ENCODE results near the gene FBXO10.

The FBXO10 gene

GRCh38 chr9:37592108-37592951, 16.1 kb upstream of the FBXO10 start, which contains the start of gene TOMM5:
Gene TOMM5 (minus strand): TSS chr9:37592597. CDS start chr9:37592532, 65 bp downstream.
- peak; percentile 93 for DNase-seq

- no peak for DNase-seq
Measured at GRCh38 chr9:37587521-37587920, 11.3 kb upstream of the FBXO10 start.

DNA sequence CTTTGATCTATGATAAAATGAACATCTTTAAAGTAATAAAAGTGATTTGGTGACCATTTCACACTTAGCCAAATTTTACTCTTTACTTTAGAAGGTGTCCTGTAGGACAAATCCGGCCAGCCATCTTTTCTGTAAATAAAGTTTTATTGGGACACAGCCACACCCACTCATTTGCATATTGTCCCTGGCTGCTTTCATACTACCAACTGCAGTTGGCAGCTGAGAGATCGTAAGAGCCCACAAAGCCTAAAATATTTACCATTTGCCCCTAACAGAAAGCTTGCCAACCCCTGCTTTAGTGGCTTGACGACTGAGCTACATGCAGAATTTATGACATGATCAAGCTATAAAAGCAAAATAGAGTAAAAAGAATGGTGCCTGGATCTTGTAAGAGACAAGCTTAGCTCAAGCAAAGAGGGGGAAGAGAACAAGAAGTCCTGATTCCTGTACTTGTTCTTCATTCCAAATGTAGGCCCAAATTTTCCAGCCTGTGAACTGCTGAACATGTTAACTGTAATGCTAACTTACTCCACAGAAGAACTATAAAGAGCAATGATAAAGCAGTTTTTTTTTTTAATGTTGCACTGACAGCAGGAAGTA, 7.4 kb upstream of the FBXO10 start:
- no peak for DNase-seq

- peak; percentile 69 for DNase-seq
Measured at GRCh38 chr9:37582548-37583157, 6.5 kb upstream of the FBXO10 start.

DNA sequence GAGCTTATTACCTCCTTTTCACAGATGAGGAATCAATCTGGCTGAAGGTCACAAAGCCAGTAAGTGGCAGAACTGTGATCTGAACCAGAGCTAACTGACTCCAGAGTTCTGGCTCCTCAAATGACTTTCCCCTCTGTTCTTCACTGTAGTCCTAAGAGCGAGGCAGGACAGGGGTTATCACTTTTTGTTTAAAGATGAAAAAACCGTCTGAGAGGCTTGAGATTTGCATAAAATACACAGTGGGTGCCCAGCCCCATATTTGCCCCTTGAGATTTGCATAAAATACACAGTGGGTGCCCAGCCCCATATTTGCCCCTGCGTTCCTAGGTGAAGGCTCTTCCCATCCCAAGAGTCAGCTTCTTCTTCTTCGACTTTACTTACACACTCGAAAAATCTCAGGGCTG, 667 bp downstream of the FBXO10 start:
- no peak for DNase-seq

DNA sequence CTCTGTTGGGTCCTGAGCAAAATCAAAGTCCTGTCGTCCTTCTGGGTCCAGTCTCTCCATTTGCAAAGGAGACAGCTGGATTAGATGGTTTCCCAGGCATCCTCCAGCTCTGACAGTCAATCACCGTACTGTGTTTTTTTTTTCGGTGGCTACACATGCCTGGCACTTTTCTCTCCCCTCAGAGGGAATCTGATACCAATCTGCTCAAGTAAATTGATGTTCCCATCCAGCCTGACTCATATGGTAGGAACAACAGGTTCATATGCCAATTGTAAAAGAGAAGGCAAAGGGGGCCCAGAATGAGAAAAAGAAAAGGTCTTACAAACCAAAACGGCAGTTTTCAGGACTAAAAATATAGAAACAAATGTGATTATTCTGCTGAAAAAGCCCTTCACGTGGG, 1.2 kb downstream of the FBXO10 start:
- no peak for DNase-seq

GRCh38 chr9:37574241-37574721, 1.9 kb downstream of the FBXO10 start:
- DNase-seq: no peak

- no peak for DNase-seq
Measured at GRCh38 chr9:37571282-37571681, 4.9 kb downstream of the FBXO10 start.

DNA sequence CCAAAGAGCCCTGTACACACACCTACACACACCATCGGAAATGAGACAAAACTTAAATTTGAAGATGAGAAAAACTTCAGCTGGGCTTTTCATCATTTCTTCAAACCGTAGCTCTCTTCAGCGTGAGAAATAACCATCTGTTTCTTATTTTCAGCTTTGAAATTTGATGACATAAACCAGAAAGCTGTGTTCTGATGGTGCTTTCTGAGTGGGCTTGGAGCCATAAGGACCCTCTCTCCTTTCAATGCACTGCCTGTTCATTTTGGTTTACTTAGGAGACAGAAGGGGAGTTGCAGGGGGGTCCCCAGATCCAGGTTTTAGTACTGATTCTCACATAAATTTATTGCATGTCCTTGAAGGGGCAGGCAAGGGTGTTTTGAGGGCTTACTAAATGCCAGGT, 9.5 kb downstream of the FBXO10 start:
- no peak for DNase-seq

GRCh38 chr9:37565661-37566618, 10.2 kb downstream of the FBXO10 start:
- DNase-seq: no peak

GRCh38 chr9:37564916-37565315, 11.3 kb downstream of the FBXO10 start:
- no peak for DNase-seq

DNA sequence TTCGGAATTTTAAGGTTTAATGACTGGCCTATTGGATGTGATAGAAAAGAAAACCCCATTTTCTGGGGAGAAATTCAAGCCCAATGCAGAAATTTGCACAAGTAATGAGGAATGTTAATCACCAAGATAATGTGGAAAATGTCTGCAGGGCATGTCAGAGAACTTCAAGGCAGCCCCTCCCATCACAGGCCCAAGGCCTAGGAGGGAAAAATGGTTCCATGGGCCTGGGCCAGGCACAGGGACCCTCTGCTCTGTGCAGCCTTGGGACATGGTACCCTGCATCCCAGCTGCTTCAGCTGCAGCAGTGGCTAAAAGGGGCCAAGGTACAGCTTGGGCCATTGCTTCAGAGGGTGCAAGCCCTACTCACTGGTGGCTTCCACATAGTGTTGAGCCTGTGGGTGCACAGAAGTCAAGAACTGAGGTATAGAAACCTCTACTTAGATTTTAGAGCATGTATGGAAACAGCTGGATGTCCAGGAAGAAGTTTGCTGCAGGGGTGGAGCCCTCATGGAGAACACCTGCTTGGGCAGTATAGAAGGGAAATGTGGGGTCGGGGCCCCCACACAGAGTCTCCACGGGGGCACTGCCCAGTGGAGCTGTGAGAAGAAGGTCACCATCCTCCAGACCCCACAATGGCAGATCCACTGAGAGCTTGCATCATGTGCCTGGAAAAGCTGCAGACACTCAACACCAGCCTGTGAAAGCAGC, 12.2 kb downstream of the FBXO10 start:
- no peak for DNase-seq

- DNase-seq: peak; percentile 76
Measured at GRCh38 chr9:37562826-37563225, 13.4 kb downstream of the FBXO10 start.

DNA sequence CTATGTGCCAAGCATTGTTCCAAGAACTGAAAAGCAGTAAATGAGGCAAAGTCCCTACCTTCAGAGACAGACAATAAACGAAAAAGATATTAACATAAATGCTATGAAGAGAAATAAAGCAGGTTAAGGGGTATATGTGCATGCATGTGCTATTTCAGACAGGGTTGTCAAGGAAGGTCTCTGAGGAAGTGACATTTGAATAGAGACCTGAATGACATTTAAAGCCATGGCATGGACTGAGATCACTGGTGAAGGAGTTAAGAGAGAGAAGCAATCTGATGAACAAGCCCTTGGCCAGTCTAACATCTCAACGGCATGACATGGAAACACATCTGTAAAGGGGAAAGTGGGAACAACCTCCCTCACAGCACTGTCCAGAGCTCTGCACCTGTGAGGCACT, 14.5 kb downstream of the FBXO10 start:
- DNase-seq: no peak

- DNase-seq: no peak
Measured at GRCh38 chr9:37559855-37560592, 16.2 kb downstream of the FBXO10 start.

DNA sequence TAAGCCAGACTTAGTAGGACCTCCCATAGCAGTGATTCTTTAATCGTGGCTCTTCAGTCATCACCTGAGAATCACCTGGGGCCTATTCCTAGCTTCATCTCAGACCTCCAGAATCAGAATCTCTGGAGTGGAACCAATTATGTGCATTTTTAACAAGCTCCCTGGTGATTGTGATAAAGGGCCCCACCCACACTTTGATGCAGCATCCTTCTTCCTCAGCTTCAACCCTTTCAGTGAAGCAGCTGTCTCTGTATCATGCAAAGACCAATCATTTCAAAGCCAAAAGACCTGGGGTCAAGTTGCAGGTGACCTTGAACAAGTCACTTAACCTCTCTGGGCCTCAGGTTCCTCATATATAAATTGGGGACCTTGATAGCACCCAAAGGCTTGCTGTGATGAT, 17.1 kb downstream of the FBXO10 start:
- DNase-seq: no peak

- no peak for DNase-seq
Measured at GRCh38 chr9:37555786-37556185, 20.4 kb downstream of the FBXO10 start.

GRCh38 chr9:37554318-37554717, 21.9 kb downstream of the FBXO10 start:
- DNase-seq: no peak

- no peak for DNase-seq
Measured at GRCh38 chr9:37551888-37552287, 24.3 kb downstream of the FBXO10 start.

GRCh38 chr9:37551468-37551867, 24.7 kb downstream of the FBXO10 start:
- no peak for DNase-seq

- no peak for DNase-seq
Measured at GRCh38 chr9:37550781-37551180, 25.4 kb downstream of the FBXO10 start.
